Measurements from ENCODE around the gene RIPK4.
"Not testable (repeated sequence)": the region's sequence is repeated elsewhere in the genome, so short reads cannot be mapped to it uniquely, and the experiment has no call there.

- not testable (repeated sequence) for TF ChIP-seq CTCF, POLR2A (IDR thresholded peaks at IDR 0.05)
Measured at GRCh38 chr21:41723835-41724234, 43.0 kb downstream of the RIPK4 start.
